AG10803 (cell line): ENCODE results near the gene HSD17B4.

Experiments used
- DNase-seq: peaks from one replicate; pipeline ENCODE4 v3.0.0; 2010; ENCODE audit warnings: low read depth
- H3K4me3 ChIP-seq: 2 replicates; pipeline ENCODE4 v1.5.1; 2011; ENCODE audit warnings: mild to moderate bottlenecking, low read length, control low read depth
- TF ChIP-seq, protein P1 (sequence below): conservative IDR thresholded peaks from 2 replicates; pipeline ENCODE4 v1.5.1; 2011; ENCODE audit warnings: mild to moderate bottlenecking, low read length, control low read depth, inconsistent platforms

HSD17B4 gene

GRCh38 chr5:119583684-119584083 is 131.4 kb downstream of the HSD17B4 start:
- H3K4me3 ChIP-seq, result no peak overlapping the region
- DNase-seq, result peak; percentile 3
- TF ChIP-seq, protein P1, sequence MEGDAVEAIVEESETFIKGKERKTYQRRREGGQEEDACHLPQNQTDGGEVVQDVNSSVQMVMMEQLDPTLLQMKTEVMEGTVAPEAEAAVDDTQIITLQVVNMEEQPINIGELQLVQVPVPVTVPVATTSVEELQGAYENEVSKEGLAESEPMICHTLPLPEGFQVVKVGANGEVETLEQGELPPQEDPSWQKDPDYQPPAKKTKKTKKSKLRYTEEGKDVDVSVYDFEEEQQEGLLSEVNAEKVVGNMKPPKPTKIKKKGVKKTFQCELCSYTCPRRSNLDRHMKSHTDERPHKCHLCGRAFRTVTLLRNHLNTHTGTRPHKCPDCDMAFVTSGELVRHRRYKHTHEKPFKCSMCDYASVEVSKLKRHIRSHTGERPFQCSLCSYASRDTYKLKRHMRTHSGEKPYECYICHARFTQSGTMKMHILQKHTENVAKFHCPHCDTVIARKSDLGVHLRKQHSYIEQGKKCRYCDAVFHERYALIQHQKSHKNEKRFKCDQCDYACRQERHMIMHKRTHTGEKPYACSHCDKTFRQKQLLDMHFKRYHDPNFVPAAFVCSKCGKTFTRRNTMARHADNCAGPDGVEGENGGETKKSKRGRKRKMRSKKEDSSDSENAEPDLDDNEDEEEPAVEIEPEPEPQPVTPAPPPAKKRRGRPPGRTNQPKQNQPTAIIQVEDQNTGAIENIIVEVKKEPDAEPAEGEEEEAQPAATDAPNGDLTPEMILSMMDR, result no peak
